SIG-M5 (cell line): ENCODE measurements around the gene PEPD.

ENCODE experiments used
- DNase-seq: peaks from one replicate; lab custom pipeline; 2025; lab: John Stamatoyannopoulos, UW

Gene PEPD

DNA sequence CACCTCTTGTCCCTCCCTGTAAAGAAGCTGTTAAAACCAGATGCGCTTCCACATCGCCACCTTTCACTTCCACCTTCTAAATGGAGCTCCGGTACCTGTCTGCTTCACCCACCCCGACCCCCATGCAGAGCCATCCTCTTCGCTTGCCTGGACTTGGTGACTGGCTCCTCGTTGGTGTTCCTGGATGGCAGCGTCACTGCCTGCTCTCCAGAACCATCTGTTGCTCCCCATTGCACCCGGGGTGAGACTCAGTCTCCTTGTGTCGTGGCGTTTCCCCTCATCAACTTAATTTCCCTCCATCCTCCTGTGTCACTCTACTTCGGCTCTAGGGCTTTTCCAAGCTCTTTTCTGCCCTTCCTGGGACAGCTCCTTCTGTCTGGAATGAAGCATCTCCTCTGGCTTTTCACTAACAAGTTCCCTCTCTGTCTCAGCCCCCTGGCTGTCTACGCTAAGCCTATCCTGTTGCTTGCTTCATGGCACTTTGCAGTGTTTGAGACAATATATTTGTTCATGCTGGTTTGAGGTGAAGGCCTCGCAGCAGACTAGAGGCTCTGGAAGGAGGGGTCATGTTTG, 137.8 kb downstream of the PEPD start:
- DNase-seq, result no peak

DNA sequence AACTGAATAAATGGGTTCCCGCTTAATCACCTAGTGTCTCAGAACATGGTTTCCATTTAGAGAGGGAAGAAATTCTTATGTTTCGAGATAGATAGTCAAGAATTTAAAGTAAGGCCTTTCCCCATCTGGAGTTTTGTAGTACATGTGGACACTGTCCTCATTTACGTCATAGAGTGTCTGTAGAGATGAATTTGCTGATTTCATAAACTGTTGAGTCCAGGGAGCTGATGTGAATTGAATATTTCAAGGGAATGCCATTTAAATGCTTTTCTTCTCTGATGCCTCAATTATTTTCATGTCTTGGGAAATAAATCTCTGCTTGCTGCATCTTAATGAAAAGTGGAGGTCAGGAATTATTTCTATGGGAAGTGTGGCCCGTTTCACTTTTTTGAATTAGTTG, 138.6 kb downstream of the PEPD start:
- DNase-seq, result no peak

DNA sequence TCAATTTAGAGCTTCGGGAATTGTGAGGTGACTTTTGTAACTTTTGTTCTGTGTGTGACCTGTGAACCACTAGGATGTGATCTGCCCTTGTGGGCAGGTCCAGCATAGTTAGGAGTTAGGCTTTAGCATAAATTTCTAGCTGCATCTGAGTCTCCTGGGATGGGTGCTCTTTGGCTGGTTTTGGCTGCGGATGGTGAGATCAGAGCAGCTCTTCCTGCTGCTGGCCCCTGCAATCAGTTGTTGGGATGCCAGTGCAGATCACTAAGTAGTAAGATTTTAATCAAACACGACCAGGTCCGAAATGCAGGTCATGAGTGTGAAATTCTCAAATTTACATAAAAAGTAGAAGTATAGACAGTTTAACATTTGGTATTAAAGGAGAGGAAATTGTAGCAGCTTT, 139.6 kb downstream of the PEPD start:
- DNase-seq, result no peak

DNA sequence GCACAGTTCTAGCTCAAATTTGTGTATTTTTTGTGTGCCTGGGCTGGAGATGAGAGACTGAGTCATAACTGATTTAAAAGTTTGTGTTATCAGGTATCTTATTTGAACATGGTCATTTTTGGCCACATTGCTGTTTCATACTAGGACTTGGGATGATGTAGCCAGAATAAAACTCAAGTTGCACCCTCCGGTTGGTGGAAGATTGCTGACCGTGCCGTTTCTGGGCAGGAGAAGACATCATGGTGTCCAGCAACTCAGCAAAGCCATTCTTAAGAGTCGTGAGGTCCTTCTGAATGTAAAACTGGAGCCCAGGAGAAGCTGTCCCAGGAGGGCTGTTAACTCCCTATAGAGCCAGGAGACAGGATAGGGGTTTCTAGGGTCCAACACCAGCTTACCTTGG, 140.5 kb downstream of the PEPD start:
- no peak for DNase-seq

DNA sequence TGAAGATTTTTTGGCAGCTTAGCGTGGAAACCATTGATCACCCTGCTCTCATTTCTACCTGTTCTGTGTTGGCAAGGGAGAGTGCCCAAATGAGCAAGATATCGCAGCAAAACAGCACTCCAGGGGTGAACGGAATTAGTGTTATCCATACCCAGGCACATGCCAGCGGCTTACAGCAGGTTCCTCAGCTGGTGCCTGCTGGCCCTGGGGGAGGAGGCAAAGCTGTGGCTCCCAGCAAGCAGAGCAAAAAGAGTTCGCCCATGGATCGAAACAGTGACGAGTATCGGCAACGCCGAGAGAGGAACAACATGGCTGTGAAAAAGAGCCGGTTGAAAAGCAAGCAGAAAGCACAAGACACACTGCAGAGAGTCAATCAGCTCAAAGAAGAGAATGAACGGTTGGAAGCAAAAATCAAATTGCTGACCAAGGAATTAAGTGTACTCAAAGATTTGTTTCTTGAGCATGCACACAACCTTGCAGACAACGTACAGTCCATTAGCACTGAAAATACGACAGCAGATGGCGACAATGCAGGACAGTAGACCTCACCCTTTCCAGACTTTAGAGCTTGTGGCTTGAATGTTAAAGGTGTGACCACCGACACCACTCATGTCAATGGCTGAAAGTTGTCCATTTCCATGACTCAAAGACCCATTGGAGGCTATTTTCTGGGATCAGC, 142.3 kb downstream of the PEPD start:
- no peak for DNase-seq

DNA sequence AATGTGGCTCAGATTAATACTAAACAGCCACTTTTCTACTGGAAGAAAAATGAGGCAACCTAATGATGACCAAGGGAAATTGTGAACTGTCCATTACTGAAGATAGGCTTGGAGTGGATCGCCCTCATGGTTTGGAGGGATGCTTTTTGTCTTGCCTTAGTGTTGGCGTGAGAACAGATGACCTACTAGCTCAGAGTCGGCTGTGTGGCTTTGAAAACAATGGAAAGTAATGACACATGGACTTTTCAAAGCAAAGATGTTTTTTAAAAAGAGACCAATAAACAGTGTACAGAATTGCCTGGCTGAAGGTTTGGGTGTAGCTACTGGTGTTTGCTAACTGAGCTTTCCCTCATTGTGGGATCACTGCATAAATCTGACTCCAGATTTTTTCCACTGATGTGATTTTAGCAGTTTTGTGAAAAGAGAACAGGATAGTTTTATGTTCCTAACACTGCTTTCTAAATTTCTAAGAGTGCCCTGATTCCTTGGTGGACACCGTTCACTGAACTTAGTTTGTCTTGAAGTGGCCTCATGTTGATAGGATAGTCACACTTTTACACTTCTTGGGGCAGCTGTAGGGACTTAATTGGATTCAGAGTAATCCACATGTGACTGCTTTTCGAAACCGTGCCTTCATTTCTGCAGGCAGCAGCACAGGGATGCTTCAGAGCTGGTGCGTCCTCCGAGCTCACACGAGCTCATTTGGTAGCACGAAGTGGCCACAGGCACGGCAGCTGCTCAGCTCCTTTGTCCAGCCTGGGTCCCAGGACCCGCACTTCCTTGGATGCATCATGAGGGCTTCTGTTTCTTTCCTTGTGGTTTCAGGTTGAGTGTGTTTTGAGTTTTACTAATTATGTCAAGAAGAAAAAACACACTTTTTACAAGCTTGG, 143.8 kb downstream of the PEPD start:
- no peak for DNase-seq

DNA sequence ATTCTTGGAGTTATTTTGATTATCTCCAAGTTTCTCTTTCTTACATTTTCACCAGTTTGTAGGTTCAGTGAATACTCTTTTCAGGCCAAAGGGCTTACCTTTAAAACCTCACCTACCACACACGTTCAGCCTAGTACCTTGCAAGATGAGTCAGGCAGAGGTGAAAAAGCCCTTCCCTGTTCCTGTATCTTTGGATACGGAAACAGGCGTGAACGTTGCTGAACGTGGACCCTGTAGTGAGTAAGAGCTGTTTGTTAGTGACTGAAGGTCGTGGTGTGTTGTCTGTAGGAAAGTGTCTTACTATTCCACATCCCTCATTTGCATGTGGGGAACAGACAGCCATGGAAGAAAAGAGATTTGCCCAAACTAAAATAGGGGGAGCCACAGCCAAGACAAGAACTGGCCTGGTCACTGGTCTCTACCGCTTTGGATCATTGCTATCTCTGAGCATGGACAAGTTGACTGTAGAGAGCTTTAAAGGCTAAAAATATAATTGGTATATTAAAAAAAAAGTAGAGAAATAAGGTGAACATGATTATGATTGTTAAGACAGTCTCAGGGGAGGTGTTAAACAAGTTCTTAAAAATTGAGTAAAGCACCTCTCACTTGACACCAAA, 144.5 kb downstream of the PEPD start:
- DNase-seq, result no peak

DNA sequence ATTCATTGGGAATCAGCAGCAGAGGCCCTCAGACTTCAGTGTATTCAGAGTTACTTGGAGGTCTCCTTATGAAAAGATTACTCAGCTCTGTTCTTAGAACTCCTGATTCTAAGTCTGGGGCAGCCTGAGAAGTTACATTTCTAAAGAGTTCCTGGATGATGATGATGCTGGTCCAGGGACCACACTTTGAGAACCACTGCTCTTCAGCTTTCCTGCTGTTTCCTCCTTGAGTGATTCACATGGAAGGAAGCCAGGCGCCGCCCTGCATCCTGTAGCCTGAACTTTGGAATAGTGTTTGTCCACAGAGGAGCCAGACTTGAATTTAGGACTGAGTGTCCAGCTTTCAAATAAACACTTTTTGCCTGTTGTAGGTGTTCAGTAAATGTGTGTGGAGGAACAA, 145.2 kb downstream of the PEPD start:
- no peak for DNase-seq

DNA sequence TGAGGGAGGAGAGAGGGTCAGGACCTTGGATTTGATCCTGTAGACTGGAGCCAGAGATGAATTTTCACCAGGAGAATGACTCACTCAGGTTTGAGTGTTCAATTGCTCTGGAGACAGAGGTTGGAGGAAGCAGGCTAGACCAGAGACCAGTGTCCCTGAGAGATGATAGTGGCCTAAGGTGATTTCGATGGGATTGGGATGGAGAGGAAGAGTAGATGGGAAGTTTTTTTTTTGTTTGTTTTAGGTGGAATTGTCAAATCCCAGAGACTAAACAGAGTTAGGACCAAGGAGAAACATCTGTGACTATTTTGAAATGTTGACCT, 145.8 kb downstream of the PEPD start:
- no peak for DNase-seq

DNA sequence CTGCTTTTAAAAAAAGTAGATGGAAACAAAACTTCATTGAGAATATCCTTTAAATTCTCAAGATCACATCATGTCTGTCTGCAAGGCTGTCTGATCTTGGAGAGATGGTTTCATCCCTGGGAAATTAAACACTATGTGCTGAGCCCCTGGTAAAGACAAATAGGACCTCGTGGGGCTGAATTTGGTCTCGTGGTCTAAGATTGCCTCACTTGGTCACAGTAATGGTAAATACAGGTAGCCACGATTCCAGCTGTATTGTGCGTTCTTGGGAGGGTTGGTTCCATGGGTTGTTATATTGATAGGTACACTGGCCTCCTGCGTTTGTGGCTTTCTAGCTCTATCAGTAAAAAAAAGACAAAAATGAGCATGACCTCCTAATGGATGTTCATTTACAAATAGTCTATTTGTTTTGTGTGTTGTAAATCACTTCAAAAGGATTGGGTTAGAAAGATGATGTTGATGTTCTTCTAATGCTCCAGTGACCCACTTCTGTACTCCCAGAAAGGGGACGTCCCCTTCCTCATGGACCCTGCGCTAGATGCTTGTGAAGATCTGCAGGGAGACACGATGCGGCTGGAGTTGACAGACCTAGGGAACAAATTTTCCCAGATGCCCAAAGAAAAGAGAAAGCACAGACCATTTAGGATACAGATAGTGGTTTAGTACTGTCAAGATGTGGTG, 146.3 kb downstream of the PEPD start:
- no peak for DNase-seq

DNA sequence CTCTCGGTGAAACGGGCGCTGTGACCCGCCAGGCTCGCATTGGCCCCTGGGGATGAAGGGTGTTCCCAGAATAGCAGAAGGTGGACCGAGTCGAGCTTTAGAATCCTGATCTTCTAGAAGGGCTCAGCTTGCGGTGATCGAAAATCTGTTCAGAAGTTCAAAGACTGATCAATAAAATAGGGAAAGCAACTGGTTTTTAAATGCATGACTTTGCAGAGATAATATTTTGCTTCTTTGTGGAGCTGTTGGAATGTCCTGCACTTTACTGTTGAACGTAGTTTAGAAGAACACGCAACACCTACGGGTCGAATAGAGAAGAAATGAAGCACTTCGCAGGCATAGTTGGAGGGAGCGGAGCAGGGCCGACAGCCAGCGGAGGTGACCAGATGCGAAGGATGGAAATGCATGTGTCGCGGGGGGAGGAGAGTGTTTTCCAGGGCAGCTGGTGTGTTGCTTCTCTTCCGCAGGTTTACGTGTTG, 147.3 kb downstream of the PEPD start:
- no peak for DNase-seq

DNA sequence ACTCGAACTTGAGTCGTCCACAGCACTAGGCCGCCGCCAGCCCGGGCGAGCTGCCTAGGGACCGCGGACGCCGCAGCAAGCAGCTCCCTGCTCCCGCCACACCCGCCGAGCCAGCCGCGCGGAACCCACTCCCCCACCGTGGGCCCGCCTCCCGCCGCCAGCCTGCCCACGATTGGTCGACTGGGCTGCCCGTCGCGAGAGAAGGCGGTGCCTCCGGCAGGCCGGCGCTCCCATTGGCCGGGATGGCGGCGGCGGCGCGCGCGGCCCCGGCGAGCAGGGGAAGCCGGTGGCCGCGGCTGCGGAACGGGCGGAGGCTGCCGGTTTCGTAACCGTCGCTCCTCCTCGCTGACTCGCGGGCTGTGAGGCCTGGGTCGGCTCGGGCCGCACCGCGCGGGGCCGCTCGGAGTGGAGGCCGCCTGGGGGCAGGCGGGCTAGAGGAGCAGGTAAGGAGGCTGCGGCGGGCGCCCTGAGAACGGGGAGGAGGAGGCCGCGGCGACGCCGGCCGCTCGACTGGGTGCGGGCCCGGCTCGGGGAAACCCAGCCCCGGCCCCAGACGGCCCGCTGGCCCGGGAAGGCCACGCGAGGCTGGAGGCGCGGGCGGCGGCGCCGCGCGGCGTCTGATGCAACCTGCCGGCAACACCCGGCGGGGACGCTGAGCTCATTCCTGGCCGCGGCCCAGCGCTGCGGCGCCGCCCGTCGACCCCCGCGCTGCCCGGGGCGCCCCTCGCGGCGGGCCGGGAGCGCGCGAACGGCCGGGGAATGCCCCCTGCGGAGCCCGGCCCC, 147.9 kb downstream of the PEPD start, which contains the start of gene CEBPG:
Gene CEBPG (plus strand): TSS at position 257 of the 783 bp plus-strand sequence. CDS start 5,531 bp downstream, outside the sequence.
- DNase-seq, result no peak

DNA sequence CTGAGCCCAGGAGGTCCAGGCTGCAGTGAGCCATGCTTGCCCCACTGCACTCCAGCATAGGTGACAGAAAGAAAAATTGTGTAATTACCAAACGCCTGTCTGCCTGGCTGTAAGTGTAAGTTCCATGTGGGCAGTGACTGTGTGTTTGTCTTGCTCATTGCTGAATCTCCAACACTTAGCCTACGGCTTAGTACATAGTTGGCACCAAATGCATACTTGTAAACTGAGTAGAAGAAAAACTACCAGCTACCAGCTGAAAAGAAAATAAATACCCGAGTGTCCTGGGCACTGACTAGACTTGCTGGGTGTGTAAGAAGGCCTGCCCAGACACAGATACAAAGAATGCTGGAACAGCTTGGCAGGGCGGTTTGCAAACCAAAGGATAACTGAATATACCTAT, 150.8 kb downstream of the PEPD start:
- no peak for DNase-seq

DNA sequence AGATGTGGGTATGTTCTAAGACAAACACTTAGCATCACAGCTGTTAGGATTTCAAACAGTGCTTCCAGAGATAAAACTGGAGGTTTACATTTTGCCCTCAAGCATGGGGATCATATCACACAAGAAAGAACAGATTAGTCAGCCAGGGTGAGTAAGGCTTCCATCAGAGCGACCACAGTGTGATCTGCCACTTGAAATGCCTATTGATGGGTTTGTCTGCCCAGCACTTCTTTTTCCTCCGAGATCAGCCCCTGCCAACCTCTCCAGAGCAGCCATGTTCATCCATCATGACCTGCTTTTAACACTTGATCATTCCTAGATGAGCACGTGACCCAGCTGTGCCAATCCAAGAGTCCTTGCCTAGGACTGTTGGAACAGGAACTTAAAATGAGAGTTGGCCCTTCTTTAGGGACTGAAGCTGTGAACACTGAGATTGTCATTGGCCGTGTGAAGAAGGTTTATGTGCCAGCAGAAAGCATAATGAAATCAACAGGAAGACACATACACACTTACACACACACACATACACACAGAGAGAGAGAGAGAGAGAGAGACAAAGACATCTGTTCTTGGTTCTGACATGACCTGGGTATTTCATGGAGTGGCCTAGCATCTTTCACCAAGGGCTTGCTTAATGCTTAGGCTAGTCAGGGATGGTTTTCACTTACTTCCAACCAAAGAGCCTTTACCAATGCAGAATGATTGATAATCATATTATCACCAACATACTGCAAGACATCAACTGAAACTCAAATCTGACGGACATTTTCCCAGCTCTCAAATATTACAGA, 153.3 kb downstream of the PEPD start:
- no peak for DNase-seq

DNA sequence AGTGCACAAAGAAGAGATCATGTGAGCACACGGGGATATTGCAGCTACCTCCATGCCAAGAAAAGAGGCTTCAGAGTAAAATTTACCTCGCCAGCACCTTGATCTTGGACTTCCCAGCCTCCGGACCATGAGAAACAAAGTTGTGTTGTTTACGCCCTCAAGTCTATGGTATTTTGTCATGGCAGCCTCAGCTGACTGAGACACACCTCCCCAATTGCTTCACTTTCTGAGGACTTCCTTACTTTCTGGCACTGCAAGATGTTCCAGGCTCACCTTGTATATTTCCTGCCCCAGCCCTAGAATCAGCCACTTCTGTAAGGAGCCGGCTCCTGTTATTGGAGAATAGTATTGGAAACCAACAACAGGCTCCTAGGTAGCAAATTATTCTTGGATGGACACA, 154.7 kb downstream of the PEPD start:
- no peak for DNase-seq

DNA sequence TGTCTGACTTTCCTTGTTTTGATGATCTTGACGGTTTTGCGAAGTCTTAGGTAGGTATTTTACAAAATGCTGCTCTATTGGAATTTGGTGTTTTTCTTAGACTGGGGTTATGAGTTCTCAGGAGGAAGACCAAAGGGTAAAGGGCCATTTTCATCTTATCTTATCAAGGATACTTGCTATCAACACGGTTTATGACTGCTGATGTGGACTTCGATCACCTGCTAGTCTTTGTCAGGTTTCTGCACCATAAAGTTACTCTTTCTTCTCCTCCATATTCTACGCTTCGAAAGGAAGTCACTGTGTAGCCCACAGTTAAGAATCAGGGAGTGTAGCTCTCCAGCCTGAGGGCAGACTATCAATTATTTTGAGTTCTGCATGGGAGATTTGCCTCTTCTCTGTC, 155.5 kb downstream of the PEPD start:
- DNase-seq, result no peak

DNA sequence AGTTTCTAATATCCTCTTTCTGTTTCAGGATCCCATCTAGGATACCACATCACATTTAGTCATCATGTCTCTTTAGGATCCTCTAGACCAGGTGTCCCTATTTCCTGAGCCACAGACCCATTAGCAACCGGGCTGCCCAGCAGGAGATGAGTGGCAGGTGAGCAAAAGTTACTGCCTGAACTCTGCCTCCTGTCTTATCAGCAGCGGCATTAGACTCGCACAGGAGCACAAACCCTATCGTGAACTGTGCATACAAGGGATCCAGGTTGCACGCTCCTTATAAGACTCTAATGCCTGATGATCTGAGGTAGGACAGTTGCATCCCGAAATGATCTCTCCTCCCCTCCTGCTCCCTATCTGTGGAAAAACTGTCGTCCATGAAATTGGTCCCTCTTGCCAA, 155.9 kb downstream of the PEPD start:
- no peak for DNase-seq

DNA sequence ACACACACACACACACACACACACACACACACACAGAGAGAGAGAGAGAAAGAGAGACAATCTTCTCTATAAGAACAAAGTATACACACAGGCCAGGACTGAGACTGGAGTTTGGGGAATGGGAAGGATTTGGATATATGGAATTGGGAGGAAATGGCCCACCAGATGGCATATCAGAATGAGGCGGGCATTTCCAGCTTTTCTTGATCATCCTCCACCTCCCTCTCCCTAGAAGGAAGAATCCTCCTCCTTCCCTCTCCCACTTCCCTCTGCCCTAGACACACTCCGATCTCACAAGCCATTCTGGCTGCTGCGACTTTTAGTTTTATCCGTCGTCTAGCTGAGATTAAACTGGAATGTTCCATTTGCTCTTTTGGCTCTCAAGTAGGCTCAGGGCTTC, 158.1 kb downstream of the PEPD start:
- DNase-seq, result no peak

DNA sequence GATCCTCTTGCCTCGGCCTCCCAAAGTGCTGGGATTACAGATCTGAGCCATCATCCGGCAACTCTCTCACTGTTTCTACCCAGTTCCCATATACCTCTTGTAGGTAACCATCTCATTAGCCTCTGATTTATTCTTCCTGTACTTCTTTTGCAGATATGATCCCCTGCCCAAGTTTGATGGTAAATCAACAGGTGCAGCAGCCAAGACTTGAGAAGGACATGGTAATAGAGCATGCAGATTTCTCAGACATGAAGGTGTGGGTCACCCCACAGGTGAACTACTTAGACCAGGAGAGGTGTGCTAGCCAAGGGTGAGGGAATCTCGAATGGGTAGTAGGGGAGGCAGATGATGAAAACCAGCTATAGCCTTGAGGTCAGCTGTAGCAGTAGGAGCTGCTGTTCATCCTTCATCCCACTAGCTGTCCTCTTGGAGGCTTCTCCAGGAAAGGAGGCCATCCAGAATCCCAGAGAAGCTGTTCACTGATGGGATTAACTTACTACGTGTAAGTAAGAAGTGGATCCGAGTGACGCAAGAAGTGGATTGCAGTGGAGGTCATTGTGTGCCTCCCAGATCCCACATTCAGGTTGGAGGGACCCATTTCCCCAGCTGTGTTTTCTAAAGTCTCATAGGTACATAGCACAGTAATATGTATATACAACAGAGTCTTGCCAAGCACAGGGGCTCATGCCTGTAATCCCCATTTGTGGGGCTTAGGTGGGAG, 158.9 kb downstream of the PEPD start:
- no peak for DNase-seq

DNA sequence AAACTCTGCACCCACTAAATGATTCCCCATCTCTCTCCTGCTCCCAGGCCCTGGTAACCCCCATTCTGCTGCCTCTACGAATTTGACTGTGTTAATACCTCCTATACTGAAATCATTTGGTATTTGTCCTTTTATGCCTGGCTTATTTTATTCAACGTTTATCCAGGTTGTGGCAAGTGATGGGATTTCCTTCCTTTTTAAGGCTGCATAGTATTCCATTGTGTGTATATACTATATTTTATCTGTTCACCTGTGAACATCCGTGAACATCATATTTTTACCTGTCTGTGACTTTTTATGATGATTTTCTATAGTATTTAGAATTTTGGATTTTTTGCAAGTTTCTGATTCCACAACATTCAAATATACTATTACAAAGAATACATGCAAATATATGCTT, 162.0 kb downstream of the PEPD start:
- no peak for DNase-seq
